ENCODE results near the gene NCBP1.
"Not testable (repeated sequence)": the region's sequence is repeated elsewhere in the genome, so short reads cannot be mapped to it uniquely, and the experiment has no call there.

The NCBP1 gene

DNA sequence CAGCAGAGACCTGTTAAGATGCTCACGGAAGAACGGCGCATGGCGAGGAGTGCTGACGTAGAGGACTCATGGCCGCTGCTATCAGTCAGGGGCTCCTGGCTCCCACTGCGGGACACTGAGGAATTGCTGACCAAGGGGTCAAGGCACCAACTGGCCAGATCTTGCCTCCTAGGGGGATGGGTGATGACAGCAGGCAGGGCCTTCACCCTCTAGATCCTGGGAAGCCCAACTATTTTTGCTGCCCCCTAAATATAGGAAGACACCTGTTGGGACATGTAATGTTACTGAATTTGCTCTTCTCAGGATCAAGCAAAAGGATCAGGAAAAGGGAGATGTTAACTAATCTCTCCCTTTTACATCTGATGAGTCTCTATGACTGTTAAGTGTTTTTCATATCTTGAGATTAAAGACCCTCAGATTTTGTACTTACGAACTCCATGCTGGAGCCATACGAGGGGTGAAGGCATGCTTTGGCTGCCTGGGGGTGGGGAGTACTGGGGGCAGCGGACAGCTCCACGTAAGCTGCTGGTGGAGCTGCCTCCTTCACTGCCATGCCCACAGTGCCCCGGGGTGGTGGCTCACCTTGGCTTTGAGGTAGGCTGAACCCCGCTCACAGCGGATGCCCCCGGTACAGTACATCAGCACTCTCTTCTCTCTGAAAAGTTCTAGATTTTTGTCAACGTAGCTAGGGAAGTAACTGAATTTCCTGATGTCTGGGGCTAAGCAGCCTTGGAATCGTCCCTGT is 28.5 kb upstream of the NCBP1 start:
- H3K27me3 Mint-ChIP-seq: no peaks in the 10 kb centered on the region
- H3K27ac Mint-ChIP-seq: no peak overlapping the region
- no peaks in the 10 kb centered on the region for H3K4me1 Mint-ChIP-seq
- H3K9me3 Mint-ChIP-seq: no peaks in the 10 kb centered on the region
- no peak overlapping the region for H3K4me3 Mint-ChIP-seq
- H3K36me3 Mint-ChIP-seq: peaks cover 9% of the 10 kb centered on the region

DNA sequence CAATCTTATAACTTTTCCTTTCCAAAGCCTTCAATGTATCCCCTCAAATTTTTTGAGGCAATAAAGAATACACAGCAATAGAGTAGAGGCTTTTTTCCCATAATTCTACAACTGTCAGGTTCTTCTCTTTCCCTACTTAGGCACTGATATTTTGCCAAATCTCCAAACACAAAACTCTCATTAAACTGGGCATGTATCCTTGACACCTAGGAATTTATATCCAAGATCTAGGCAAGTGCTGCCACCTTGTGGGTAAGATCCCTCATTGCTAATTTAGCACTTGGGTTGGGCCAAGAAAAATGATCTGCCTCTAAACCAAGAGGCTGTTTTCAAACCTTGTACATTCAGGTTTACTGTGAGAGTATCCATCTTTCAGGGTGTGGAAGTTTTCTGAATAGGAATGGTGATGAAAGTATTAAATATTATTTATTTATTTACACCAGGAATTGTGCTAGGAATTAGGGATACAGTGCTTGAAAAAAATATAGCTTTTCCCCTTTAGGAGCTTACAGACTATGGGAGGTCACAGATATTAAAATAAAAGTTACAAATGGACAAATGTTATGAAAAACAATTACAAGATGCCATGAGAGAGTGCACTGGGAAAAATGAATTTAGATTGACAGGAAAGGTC is 18.1 kb upstream of the NCBP1 start:
- Mint-ChIP-seq H3K27me3 (no peaks in the 10 kb centered on the region), H3K4me3 (no peak overlapping the region), H3K4me1 (peaks cover 12% of the 10 kb centered on the region), H3K27ac (no peak overlapping the region), H3K9me3 (no peaks in the 10 kb centered on the region), H3K36me3 (peaks cover 5% of the 10 kb centered on the region)

DNA sequence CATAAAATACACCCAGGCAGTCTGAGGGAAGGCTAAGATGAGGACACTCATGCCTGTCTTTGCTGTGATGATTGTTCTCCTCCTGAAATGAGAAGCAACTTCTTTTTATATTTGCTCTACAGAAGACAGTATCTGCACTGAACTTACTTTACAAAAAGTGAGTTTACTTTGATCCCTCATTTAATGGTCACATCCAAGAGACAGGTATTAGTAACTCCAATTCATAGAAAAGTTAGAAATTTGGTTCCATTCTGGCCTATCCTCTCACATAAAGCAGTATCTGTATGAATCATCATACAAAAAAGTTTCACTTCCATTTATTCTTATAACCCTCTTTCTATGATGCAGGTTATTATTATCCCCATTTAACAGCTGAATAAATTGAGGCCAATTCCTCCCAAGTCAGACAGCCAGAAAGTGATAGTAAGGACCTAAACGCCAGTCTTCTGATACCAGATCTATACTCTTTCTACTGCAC is 15.6 kb upstream of the NCBP1 start:
- H3K27ac Mint-ChIP-seq: peak overlapping the region; percentile 47
- H3K36me3 Mint-ChIP-seq: peaks cover 8% of the 10 kb centered on the region
- no peaks in the 10 kb centered on the region for H3K27me3 Mint-ChIP-seq

DNA sequence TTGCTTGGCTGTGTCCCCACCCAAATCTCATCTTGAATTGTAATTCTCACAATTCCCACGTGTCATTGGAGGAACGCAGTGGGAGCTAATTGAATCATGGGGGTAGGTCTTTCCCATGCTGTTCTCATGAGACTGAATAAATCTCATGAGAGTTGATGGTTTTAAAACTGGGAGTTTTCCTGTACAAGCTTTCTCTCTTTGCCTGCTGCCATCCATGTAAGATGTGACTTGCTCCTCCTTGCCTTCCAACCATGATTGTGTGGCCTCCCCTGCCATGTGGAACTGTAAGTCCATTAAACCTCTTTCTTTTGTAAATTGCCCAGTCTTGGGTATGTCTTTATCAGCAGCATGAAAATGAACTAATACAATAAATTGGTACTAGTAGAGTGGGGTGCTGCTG is 13.6 kb upstream of the NCBP1 start:
- not testable (repeated sequence) for H3K27ac Mint-ChIP-seq, H3K27me3 Mint-ChIP-seq, H3K4me3 Mint-ChIP-seq, H3K9me3 Mint-ChIP-seq
- H3K36me3 Mint-ChIP-seq: peaks cover 11% of the 10 kb centered on the region
- peaks cover 12% of the 10 kb centered on the region for H3K4me1 Mint-ChIP-seq

More for the DNA sequence above, 15.6 kb upstream of the NCBP1 start:
- Mint-ChIP-seq H3K4me3 (no peak overlapping the region), H3K9me3 (no peaks in the 10 kb centered on the region), H3K4me1 (peaks cover 12% of the 10 kb centered on the region)

DNA sequence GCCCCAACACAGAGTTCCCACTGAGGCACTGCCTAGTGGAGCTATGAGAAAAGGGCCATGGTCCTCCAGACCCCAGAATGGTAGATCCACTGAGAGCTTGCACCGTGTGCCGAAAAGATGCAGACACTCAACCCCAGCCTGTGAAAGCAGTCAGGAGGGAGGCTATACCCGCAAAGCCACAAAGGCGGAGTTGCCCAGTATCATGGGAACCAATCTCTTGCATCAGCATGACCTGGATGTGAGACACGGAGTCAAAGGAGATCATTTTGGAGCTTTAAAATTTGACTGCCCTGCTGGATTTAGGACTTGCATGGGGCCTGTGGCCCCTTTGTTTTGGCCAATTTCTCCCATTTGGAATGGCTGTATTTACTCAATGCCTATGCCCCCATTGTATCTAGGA is 11.1 kb upstream of the NCBP1 start:
- not testable (repeated sequence) for H3K27me3 Mint-ChIP-seq

DNA sequence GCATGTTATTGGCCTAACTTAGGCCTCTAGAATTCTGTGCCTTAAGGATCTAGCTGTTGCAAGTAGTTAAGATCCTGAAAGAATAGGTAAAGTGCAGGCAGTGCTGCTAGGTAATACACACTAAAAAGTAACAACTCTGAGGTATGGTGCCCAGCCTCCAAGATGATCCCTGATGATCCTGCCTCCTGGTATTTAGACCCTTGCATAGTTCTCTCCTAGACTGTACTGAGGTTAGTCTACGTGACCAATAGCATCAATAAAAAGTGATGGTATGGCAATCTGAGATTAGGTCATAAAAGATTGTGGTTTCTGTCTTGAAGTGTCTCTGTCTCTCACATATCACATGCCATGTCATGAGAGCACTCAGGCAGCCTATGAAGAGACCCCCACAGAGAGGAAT is 9.7 kb upstream of the NCBP1 start:
- H3K27me3 Mint-ChIP-seq: no peaks in the 10 kb centered on the region
- H3K27ac Mint-ChIP-seq: no peak overlapping the region
- H3K4me1 Mint-ChIP-seq: peaks cover 14% of the 10 kb centered on the region
- H3K9me3 Mint-ChIP-seq: no peaks in the 10 kb centered on the region
- H3K36me3 Mint-ChIP-seq: peaks cover 15% of the 10 kb centered on the region
- H3K4me3 Mint-ChIP-seq: no peak overlapping the region

More for the DNA sequence above, 11.1 kb upstream of the NCBP1 start:
- Mint-ChIP-seq H3K4me1 (peaks cover 15% of the 10 kb centered on the region), H3K36me3 (peaks cover 15% of the 10 kb centered on the region)
- H3K4me3 Mint-ChIP-seq, H3K9me3 Mint-ChIP-seq, H3K27ac Mint-ChIP-seq: not testable (repeated sequence)

DNA sequence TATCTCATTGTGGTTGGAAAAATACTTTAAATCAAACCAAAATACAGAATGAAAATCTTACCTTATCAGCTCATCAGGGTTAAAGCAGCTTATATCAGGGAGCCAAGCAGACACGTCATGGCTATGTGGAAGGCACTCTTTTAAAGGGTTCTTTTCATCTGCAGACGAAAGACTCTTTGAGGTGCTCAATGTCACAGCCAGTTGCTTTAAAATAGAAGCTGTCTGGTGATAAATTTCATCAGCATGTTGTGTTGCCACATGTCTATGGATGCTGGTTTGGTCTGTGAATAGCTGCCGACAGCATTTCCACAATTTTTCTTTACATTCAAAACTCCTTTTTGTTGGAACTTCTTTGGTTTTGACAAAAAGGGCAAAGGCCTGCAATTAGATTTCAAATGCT is 8.0 kb upstream of the NCBP1 start:
- Mint-ChIP-seq H3K27ac (no peak overlapping the region), H3K27me3 (no peaks in the 10 kb centered on the region), H3K36me3 (peaks cover 15% of the 10 kb centered on the region), H3K9me3 (no peaks in the 10 kb centered on the region), H3K4me1 (peaks cover 26% of the 10 kb centered on the region), H3K4me3 (no peak overlapping the region)

DNA sequence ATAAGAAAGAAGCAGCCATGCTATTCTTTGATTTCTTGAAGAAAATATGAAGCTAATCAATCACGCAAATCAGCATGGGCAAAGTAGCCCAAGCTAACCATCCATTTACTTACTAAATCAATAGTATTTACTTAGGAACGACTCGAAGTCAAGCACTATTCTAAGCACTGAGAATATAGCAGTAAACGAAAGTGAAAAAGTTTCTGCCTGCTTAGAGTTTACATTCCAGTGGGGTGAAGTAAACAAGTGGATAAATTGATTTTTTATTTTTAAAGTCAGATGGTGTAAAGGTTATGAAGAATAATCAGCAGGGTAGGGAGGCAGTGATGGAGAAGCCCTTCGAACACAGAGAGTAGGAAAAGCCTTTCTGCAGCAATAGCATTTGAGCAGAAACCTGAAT is 6.0 kb upstream of the NCBP1 start:
- H3K36me3 Mint-ChIP-seq: peaks cover 9% of the 10 kb centered on the region
- peaks cover 31% of the 10 kb centered on the region for H3K4me1 Mint-ChIP-seq
- H3K27ac Mint-ChIP-seq: no peak overlapping the region
- no peaks in the 10 kb centered on the region for H3K9me3 Mint-ChIP-seq
- no peaks in the 10 kb centered on the region for H3K27me3 Mint-ChIP-seq
- no peak overlapping the region for H3K4me3 Mint-ChIP-seq

DNA sequence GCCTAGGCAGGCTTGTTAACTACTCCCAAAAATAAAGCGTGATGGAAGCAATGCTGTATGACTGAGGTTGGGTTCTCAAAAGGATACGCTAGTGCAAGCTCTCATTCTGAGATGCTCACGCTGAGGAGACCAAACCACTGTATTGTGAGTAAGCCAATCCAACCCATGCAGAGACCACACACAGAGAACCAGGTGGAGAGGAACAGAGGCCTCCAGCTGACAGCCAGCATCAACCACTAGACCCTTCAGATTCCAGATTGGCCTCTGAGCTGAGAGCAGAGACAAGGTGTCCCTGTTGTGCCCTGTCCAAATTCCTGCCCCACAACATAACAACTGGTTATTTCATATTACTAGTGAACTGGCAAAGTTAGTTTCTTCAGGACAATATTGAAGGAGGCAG is 5.0 kb upstream of the NCBP1 start:
- peaks cover 31% of the 10 kb centered on the region for H3K4me1 Mint-ChIP-seq
- H3K36me3 Mint-ChIP-seq: peaks cover 9% of the 10 kb centered on the region
- H3K4me3 Mint-ChIP-seq: no peak overlapping the region
- H3K27ac Mint-ChIP-seq: no peak overlapping the region
- H3K27me3 Mint-ChIP-seq: no peaks in the 10 kb centered on the region
- H3K9me3 Mint-ChIP-seq: no peaks in the 10 kb centered on the region

DNA sequence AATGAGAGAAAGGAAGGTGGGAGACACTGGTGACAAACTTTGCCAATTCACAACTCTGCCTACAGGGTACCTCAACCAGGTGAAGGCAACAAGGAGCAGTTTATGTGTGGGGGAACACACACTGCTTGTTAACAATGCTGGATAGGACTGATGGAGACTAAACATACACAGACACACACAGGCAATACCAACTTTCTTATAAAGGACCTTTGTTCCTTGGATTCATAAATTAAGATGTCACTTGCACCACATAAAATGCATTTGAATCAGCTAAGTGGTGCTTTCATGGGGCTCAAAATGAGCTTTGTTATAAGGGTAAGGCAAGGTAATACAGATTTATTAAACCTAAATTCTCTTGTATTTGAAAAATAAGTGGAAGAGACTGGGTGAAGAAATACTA is 4.5 kb upstream of the NCBP1 start:
- Mint-ChIP-seq H3K4me3 (no peak overlapping the region), H3K27me3 (no peaks in the 10 kb centered on the region), H3K4me1 (peaks cover 32% of the 10 kb centered on the region), H3K9me3 (no peaks in the 10 kb centered on the region), H3K27ac (no peak overlapping the region), H3K36me3 (peaks cover 8% of the 10 kb centered on the region)

DNA sequence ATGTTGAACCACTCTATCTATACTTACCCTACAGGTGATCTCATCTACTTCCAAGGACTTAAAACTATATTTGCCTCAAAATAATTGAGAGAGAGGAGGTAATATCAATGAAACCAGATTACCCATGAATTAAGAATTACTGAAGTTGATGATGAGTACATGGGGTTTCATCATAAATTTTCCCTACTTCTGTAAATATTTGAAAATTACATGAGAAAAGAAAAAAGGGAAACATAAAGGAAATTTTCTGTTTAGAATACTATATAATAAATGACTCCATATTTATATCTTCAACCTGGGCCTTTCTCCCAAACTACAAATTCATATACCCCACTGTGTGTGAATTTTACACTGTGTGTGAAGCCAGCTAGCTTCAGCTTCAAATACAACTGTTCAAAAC is 3.0 kb upstream of the NCBP1 start:
- H3K27me3 Mint-ChIP-seq: no peaks in the 10 kb centered on the region
- H3K36me3 Mint-ChIP-seq: peaks cover 10% of the 10 kb centered on the region
- H3K4me1 Mint-ChIP-seq: peaks cover 43% of the 10 kb centered on the region
- no peak overlapping the region for H3K4me3 Mint-ChIP-seq
- no peaks in the 10 kb centered on the region for H3K9me3 Mint-ChIP-seq
- peak overlapping the region; percentile 61 for H3K27ac Mint-ChIP-seq

DNA sequence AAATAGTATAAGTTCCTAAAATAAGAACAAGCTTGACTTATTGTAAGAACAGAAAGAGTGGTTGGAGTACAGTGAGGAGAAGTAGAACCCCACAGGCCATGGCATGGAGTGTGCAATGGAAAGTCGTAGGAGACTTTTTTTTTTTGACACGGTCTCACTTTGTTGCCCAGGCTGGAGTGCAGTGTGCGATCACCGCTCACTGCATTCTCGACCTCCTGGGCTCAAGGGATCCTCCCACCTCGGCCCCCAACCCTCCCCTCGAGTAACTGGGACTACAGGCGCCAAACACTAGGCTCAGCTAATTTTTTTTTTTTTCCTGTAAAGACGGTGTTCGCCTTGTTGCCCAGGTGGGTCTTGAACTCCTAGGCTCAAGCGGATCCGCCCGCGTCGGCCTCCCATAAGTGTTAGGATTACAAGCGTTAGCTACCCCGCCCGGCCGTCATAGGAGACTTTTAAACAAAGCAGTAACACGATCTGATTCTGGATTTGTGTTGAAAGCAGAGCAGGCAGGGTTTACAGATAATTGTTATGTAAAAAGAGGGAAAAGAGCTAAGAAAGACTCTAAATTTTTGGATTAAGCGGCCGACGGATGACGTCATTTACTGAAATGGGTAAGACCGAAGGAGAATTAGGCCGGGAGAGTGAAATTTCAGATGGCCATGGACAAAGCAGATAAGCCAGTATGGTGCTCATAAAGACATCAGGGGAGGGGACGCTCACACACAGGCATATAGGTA is 1.2 kb upstream of the NCBP1 start:
- H3K36me3 Mint-ChIP-seq: peaks cover 9% of the 10 kb centered on the region
- H3K27me3 Mint-ChIP-seq: no peaks in the 10 kb centered on the region
- H3K9me3 Mint-ChIP-seq: no peaks in the 10 kb centered on the region
- H3K4me3 Mint-ChIP-seq: peak overlapping the region; percentile 96
- H3K27ac Mint-ChIP-seq: peak overlapping the region; percentile 100
- H3K4me1 Mint-ChIP-seq: peaks cover 50% of the 10 kb centered on the region

DNA sequence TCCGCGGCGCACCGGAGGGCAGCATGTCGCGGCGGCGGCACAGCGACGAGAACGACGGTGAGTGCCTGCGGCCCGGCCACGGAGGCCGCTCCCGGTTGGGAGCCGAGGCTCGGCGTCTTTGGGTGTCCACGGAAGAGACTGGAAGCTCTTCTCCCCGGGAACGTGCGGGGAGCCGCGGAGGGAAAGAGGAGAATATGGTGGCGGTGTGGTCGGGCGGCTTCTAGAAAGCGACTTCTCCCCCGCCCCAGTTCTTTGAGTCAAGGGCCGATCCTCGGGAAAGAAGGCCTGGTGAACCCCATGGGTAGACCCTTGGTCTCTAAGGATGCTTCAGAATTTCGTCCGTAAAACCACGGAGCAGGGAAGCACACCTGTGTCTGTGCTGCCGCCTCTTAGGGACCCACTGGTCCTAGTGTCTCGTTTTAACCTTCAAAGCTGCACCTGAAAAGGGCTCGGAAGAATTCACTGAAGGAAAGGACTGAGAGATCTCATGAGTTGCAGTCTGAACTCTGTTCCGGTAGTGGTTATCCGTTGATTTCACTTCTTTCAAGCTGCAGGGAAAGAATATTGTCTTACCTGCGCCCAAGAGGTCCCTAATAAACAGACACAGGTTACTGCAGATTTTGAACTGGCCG is 354 bp downstream of the NCBP1 start:
- peak overlapping the region; percentile 100 for H3K27ac Mint-ChIP-seq
- H3K27me3 Mint-ChIP-seq: no peaks in the 10 kb centered on the region
- peaks cover 58% of the 10 kb centered on the region for H3K4me1 Mint-ChIP-seq
- H3K9me3 Mint-ChIP-seq: no peaks in the 10 kb centered on the region
- H3K36me3 Mint-ChIP-seq: peaks cover 9% of the 10 kb centered on the region
- peak overlapping the region; percentile 96 for H3K4me3 Mint-ChIP-seq

DNA sequence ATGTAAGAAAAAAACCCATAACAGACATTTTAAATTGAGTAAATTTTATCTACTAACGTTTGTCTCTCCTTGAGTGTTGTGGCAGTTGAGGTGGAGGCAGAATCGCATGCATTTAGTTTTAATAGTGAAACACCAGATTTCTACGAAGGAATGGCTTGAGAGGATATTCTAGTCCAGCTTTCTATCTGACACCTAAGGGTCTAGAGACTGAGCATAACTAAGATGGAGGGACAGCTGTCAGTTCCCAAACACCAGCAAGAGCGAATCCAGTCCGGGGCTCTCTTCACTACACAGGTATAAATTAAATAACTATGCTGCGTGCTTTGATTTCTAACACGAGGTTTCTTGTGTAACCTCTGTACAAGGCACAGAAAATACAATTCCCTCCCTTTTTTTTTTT is 1.4 kb downstream of the NCBP1 start:
- peak overlapping the region; percentile 96 for H3K4me3 Mint-ChIP-seq
- peaks cover 9% of the 10 kb centered on the region for H3K36me3 Mint-ChIP-seq
- H3K27me3 Mint-ChIP-seq: no peaks in the 10 kb centered on the region
- peaks cover 60% of the 10 kb centered on the region for H3K4me1 Mint-ChIP-seq
- no peaks in the 10 kb centered on the region for H3K9me3 Mint-ChIP-seq
- H3K27ac Mint-ChIP-seq: no peak overlapping the region

DNA sequence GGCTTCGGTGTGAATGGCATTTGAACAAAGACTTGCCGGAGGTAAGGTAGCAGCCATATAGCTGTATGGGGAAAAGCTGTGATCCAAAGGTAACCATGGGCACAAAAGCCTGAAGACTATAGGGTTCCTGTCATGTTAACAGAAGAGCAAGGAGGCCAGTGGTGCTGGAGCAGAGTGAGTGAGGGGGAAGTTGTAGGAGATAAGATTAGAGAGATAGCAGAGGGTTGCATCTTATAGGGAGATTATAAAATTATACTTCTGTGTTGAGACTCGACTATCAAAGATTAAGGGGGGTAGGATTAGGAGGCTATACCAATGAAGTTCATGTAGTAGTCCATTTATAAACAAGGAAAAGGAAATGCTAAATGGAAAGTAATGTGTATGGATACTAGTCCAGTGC is 3.3 kb downstream of the NCBP1 start:
- no peaks in the 10 kb centered on the region for H3K27me3 Mint-ChIP-seq
- H3K9me3 Mint-ChIP-seq: no peaks in the 10 kb centered on the region
- H3K27ac Mint-ChIP-seq: peak overlapping the region; percentile 1
- peaks cover 63% of the 10 kb centered on the region for H3K4me1 Mint-ChIP-seq
- peak overlapping the region; percentile 77 for H3K4me3 Mint-ChIP-seq
- H3K36me3 Mint-ChIP-seq: peaks cover 14% of the 10 kb centered on the region
